Activated T-helper 1 cell treated with Interleukin-2 at 50 U/mL for 16 hours (primary cell): ENCODE data around the gene TSPAN18.
A peak's percentile ranks its signal among the peaks of the same experiment; 100 is the strongest.

Experiments used
- DNase-seq: peaks from one replicate; pipeline ENCODE4 v3.0.0-alpha.2; 2020; ENCODE audit warnings: low read depth

The TSPAN18 gene

GRCh38 chr11:44711113-44711786 lies 15.5 kb upstream of the TSPAN18 start:
- no peak for DNase-seq

- no peak for DNase-seq
Observed at GRCh38 chr11:44711787-44712608, 14.8 kb upstream of the TSPAN18 start.

GRCh38 chr11:44713022-44713421 lies 13.7 kb upstream of the TSPAN18 start:
- DNase-seq, result no peak

- no peak for DNase-seq
Observed at GRCh38 chr11:44716256-44716655, 10.5 kb upstream of the TSPAN18 start.

- DNase-seq, result no peak
Observed at GRCh38 chr11:44718057-44718456, 8.7 kb upstream of the TSPAN18 start.

GRCh38 chr11:44718612-44719390 lies 8.0 kb upstream of the TSPAN18 start:
- DNase-seq, result no peak

- DNase-seq, result no peak
Observed at GRCh38 chr11:44725016-44725685, 1.6 kb upstream of the TSPAN18 start.

- no peak for DNase-seq
Observed at GRCh38 chr11:44725757-44726282, 942 bp upstream of the TSPAN18 start.

- DNase-seq, result no peak
Observed at GRCh38 chr11:44727114-44727372, 281 bp downstream of the TSPAN18 start.

GRCh38 chr11:44727373-44728287 lies 868 bp downstream of the TSPAN18 start:
- DNase-seq, result peak; percentile 73

GRCh38 chr11:44728491-44728910 lies 1.7 kb downstream of the TSPAN18 start:
- no peak for DNase-seq

GRCh38 chr11:44729063-44729462 lies 2.3 kb downstream of the TSPAN18 start:
- no peak for DNase-seq

- no peak for DNase-seq
Observed at GRCh38 chr11:44729713-44730112, 3.0 kb downstream of the TSPAN18 start.

- DNase-seq, result no peak
Observed at GRCh38 chr11:44730775-44731174, 4.0 kb downstream of the TSPAN18 start.

GRCh38 chr11:44731685-44732430 lies 5.1 kb downstream of the TSPAN18 start:
- no peak for DNase-seq

GRCh38 chr11:44732564-44732963 lies 5.8 kb downstream of the TSPAN18 start:
- no peak for DNase-seq

- no peak for DNase-seq
Observed at GRCh38 chr11:44733877-44734276, 7.1 kb downstream of the TSPAN18 start.

GRCh38 chr11:44734843-44735381 lies 8.2 kb downstream of the TSPAN18 start:
- no peak for DNase-seq

- DNase-seq, result no peak
Observed at GRCh38 chr11:44736791-44737190, 10.0 kb downstream of the TSPAN18 start.
